ENCODE results near the gene DPYD.

The DPYD gene

DNA sequence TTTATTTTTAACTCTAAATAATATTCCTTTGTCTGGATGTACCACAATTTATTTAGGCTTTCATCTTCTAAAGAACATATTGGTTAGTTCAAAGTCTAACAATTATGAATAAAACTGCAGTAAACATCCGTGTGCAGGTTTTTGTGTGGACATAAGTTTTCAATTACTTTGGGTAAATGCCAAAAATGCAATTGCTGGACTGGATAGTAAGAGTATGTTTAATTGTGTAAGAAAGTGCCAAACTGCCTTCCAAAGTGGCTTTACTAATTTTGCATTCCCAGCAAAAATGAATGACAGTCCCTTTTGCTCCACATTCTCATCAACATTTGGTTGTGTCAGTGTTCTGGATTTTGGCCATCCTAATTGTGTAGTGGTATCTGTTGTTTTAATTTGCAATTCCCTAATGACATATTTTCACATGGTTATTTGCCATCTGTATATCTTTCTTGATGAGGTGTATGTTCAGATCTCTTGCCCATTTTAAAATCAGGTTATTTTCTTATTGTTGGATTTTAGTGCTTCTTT is 113.8 kb downstream of the DPYD start:
- no peaks in the 10 kb centered on the region for H3K36me3 ChIP-seq
- no peak for DNase-seq

DNA sequence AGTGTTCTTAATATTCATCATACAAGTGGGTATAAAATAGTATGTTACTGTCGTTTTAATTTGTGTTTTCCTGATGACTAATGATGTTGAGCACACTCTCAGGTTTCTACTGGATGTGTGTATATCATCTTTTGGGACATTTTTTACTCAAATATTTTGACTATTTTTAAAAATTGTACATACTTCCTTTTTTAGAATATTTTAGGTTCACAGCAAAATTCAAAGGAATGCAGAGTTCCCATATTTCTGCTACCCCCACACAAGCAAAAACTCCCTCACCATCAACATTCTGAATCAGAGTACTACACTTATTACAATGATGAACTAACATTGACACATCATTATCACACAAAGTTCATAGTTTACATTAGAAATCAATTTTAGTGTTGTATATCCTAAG is 114.5 kb downstream of the DPYD start:
- Histone ChIP-seq H3K27ac (no peak overlapping the region), H3K9me3 (ENCODE audit: severe bottlenecking) (no peaks in the 10 kb centered on the region), H3K4me3 (ENCODE audit: low read depth, low read length) (no peak overlapping the region), H3K27me3 (ENCODE audit: insufficient read depth, low read depth, severe bottlenecking) (no peaks in the 10 kb centered on the region), H3K36me3 (no peaks in the 10 kb centered on the region)
- TF ChIP-seq CTCF (IDR thresholded peaks at IDR 0.05; ENCODE audit: low read depth, low read length) = no peak
- no peak for DNase-seq

More for the DNA sequence above, 113.8 kb downstream of the DPYD start:
- Histone ChIP-seq H3K4me3 (ENCODE audit: low read depth, low read length) (no peak overlapping the region), H3K27ac (no peak overlapping the region), H3K27me3 (ENCODE audit: insufficient read depth, low read depth, severe bottlenecking) (no peaks in the 10 kb centered on the region), H3K9me3 (ENCODE audit: severe bottlenecking) (no peaks in the 10 kb centered on the region)
- TF ChIP-seq CTCF (IDR thresholded peaks at IDR 0.05; ENCODE audit: low read depth, low read length) = no peak

DNA sequence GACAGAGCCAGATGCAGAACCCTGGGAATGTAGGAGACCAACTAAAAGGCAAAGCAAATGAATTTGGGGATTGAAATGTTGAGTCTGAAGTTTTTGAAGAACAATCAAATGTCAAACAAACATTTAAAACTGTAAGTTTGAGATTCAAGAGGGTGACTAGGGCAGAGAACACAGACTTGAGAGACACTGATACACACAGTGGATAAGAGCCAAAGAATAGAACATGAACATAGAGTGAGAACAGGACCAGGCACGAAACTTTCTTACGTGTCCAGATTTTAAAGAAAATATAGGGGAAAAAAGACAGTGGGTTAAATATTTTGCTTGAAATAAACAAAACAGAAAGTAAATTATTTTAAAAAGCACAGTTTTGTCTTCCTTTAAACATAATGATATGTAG is 115.7 kb downstream of the DPYD start:
- Histone ChIP-seq H3K4me3 (ENCODE audit: low read depth, low read length) (no peak overlapping the region), H3K9me3 (ENCODE audit: severe bottlenecking) (no peaks in the 10 kb centered on the region), H3K27me3 (ENCODE audit: insufficient read depth, low read depth, severe bottlenecking) (no peaks in the 10 kb centered on the region), H3K27ac (no peak overlapping the region), H3K36me3 (no peaks in the 10 kb centered on the region)
- no peak for DNase-seq
- TF ChIP-seq CTCF (IDR thresholded peaks at IDR 0.05; ENCODE audit: low read depth, low read length) = no peak

GRCh38 chr1:97803026-97803425 is 117.8 kb downstream of the DPYD start:
- no peak overlapping the region for H3K4me3 ChIP-seq (ENCODE audit: low read depth, low read length)
- no peak overlapping the region for H3K27ac ChIP-seq
- H3K27me3 ChIP-seq (ENCODE audit: insufficient read depth, low read depth, severe bottlenecking) = no peaks in the 10 kb centered on the region
- no peaks in the 10 kb centered on the region for H3K36me3 ChIP-seq
- no peak for TF ChIP-seq CTCF (IDR thresholded peaks at IDR 0.05; ENCODE audit: low read depth, low read length)
- no peaks in the 10 kb centered on the region for H3K9me3 ChIP-seq (ENCODE audit: severe bottlenecking)
- DNase-seq = no peak

DNA sequence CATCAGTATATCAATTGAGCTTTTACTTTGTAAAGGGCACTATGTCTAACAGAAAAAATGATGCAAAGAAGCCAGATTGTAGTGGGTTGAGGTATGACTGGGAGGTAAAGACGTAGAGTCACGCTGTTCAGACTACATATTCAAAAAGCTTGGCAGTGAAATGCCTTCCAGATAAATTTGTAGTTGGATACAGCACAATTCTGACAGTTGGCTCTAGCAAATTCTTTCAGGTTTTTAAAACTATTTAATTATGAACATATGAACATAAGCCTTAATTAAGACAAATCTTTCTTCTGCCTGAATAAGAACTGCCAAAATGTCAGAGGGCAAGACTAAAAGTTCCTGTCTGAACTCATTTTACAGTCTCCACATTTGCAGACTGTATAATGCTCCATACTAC is 118.8 kb downstream of the DPYD start:
- TF ChIP-seq CTCF (IDR thresholded peaks at IDR 0.05; ENCODE audit: low read depth, low read length) = no peak
- no peak for DNase-seq
- Histone ChIP-seq H3K36me3 (no peaks in the 10 kb centered on the region), H3K27me3 (ENCODE audit: insufficient read depth, low read depth, severe bottlenecking) (no peaks in the 10 kb centered on the region), H3K9me3 (ENCODE audit: severe bottlenecking) (no peaks in the 10 kb centered on the region), H3K4me3 (ENCODE audit: low read depth, low read length) (no peak overlapping the region), H3K27ac (no peak overlapping the region)
